Cardiac muscle cell (in vitro differentiated cells and primary cell): ENCODE measurements around the gene FBLN2. TPM values are rescaled to one million over a fixed set of nuclear protein-coding genes. Genes with fewer than 3 reads are reported as not detected.
"Not testable (repeated sequence)": the region's sequence is repeated elsewhere in the genome, so short reads cannot be mapped to it uniquely, and the experiment has no call there.

ENCODE experiments used
- DNase-seq, 2 donors: peaks; one replicate each; pipeline versions ENCODE4 v3.0.0 to v3.0.0-alpha.2; 2010 to 2017; ENCODE audit warnings: low read depth in 1 of 2, low spot score in 1 of 2
- H3K27ac ChIP-seq: fragments of 200-600 bp; sonication (generic); 2 replicates; pipeline ENCODE4 v1.5.1; 2016
- H3K27me3 ChIP-seq: fragments of 200-600 bp; sonication (generic); 2 replicates; pipeline ENCODE4 v1.6.0; 2016; ENCODE audit warnings: control low read depth
- H3K36me3 ChIP-seq: fragments of 200-600 bp; sonication (generic); 2 replicates; pipeline ENCODE4 v1.5.1; 2016; ENCODE audit warnings: control low read depth
- H3K4me1 ChIP-seq: fragments of 200-600 bp; sonication (generic); 2 replicates; pipeline ENCODE4 v1.8.1; 2017; ENCODE audit warnings: low read depth, mild to moderate bottlenecking, mixed run types
- H3K4me3 ChIP-seq: fragments of 200-600 bp; sonication (generic); 2 replicates; pipeline ENCODE4 v1.5.1; 2016; ENCODE audit warnings: mild to moderate bottlenecking
- H3K9me3 ChIP-seq: fragments of 200-600 bp; sonication (generic); 2 replicates; pipeline ENCODE4 v1.5.1; 2017; ENCODE audit warnings: low read depth, mild to moderate bottlenecking, control low read depth
- polyA plus RNA-seq: library from polyadenylated mRNA; unstranded; fragments of >200 nt; fragmentation: Nextera tagmentation; extraction: Ambion mirVana; gene quantifications from 2 replicates; pipeline ENCODE4 v1.2.1, GENCODE V29; 2016
- total RNA-seq: library from RNA; depleted of rRNA; stranded (reverse); fragments of >200 nt; gene quantifications from 2 replicates; pipeline ENCODE4 v1.2.3, GENCODE V29; 2016
- TF ChIP-seq, protein P1 (sequence below): IDR thresholded peaks from 2 replicates; pipeline ENCODE4 v1.5.1; 2012; ENCODE audit warnings: low read depth, mild to moderate bottlenecking, low read length

Gene FBLN2
- total and polyA plus RNA-seq, 2 experiments from 2014 or later, result 19.3 to 42.4 TPM

DNA sequence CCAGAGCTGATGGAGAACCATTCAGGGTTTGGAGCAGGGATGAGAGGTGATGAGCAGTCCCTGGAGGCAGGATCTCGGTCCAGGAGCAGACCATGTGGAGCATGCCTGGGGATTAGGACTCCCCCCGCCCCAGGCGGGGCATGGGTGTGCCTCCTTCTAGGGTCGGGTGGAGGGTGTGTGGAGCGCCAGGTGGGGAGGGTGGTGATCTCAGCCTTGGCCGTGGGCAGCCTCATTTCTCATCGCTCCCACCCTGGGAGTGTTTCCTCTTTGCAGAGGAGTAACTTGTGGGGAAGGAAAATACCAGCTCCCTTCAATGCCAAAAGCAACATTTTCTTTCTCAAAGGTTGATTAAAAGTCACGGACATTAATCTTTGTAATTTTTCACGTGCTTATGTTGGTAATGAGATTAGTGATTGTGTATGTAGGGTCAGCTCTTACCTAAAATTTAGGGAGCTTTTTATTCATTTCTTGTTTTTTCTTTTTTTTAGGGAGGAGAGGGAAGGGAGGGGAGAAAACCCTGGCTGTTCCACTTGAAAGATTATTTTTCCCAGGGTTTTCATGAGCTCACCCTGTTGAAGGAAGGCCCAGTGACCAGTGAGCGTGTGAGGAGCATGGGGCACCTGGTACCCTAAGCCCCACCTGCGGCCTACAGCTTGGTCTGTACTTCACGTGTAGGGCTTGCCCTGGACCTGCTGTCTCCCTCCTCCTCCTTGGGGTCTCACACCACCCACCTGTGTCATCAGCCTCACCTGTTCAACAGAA lies 11.0 kb downstream of the FBLN2 start:
- Histone ChIP-seq H3K27me3 (no peaks in the 10 kb centered on the region), H3K36me3 (no peaks in the 10 kb centered on the region), H3K9me3 (no peaks in the 10 kb centered on the region), H3K4me1 (peaks cover 18% of the 10 kb centered on the region), H3K4me3 (no peak overlapping the region), H3K27ac (peak overlapping the region; percentile 19)
- no peak for DNase-seq
- TF ChIP-seq, protein P1, sequence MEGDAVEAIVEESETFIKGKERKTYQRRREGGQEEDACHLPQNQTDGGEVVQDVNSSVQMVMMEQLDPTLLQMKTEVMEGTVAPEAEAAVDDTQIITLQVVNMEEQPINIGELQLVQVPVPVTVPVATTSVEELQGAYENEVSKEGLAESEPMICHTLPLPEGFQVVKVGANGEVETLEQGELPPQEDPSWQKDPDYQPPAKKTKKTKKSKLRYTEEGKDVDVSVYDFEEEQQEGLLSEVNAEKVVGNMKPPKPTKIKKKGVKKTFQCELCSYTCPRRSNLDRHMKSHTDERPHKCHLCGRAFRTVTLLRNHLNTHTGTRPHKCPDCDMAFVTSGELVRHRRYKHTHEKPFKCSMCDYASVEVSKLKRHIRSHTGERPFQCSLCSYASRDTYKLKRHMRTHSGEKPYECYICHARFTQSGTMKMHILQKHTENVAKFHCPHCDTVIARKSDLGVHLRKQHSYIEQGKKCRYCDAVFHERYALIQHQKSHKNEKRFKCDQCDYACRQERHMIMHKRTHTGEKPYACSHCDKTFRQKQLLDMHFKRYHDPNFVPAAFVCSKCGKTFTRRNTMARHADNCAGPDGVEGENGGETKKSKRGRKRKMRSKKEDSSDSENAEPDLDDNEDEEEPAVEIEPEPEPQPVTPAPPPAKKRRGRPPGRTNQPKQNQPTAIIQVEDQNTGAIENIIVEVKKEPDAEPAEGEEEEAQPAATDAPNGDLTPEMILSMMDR, result no peak

DNA sequence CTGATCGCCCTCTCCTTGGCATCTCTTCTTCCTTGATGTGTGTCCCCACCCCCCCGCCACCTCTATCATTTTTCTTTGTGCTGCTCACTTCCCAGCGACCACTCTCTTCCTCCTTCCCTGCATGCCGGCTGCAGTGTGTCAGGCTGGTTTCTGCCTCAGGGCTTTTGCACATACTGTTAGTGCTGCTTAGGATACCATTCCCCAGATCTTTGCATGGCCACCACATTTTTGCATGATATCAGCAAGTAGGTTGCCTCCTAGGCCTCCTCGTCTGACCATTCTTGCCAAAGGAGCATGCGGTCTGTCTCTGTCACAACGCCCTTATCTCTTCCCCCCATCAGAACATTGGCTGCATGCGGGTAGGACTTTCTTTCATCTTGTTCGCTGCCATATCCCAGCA lies 12.5 kb downstream of the FBLN2 start:
- Histone ChIP-seq H3K9me3 (no peaks in the 10 kb centered on the region), H3K4me1 (peaks cover 26% of the 10 kb centered on the region), H3K4me3 (no peak overlapping the region), H3K27ac (no peak overlapping the region), H3K36me3 (no peaks in the 10 kb centered on the region), H3K27me3 (no peaks in the 10 kb centered on the region)
- DNase-seq, result no peak
- TF ChIP-seq, protein P1, result no peak

DNA sequence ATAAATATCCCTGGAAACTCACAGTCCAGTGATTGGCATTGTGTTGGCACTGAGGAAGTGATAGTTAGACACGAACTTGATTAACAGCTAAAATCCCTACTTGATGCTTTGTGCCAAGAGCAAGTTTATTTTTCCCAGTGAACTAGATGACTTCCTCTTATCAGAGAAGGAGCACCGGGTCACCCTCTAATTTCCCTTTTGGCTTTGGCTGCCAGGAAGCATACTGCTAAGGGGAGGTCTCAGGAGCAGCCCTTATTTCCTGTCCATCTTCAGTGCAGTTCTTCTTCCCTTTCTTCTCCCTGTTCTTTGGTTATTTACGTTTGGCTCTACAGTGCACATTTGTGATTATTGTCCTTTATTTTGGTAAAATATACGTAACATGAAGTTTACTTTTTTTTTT lies 13.0 kb downstream of the FBLN2 start:
- no peak overlapping the region for H3K27ac ChIP-seq
- H3K36me3 ChIP-seq, result no peaks in the 10 kb centered on the region
- no peaks in the 10 kb centered on the region for H3K27me3 ChIP-seq
- no peaks in the 10 kb centered on the region for H3K9me3 ChIP-seq
- H3K4me1 ChIP-seq, result peaks cover 26% of the 10 kb centered on the region
- H3K4me3 ChIP-seq, result no peak overlapping the region
- DNase-seq, result no peak
- TF ChIP-seq, protein P1, result no peak

DNA sequence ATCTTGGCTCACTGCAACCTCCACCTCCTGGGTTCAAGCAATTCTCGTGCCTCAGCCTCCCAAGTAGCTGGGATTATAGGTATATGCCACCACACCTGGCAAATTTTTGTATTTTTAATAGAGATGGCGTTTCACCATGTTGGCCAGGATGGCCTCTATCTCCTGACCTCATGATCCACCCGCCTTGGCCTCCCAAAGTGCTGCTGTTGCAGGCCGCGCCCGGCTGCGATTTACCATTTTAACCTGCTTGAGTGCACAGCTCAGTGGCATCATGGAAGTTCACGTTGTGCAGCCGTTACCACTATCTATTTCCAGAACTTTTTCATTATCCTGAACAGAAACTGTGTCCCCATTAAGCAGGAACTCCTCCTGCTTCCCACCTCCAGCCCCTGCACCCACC lies 13.5 kb downstream of the FBLN2 start:
- DNase-seq, H3K9me3 ChIP-seq, H3K27ac ChIP-seq, H3K27me3 ChIP-seq, H3K36me3 ChIP-seq, H3K4me3 ChIP-seq: not testable (repeated sequence)
- peaks cover 24% of the 10 kb centered on the region for H3K4me1 ChIP-seq

DNA sequence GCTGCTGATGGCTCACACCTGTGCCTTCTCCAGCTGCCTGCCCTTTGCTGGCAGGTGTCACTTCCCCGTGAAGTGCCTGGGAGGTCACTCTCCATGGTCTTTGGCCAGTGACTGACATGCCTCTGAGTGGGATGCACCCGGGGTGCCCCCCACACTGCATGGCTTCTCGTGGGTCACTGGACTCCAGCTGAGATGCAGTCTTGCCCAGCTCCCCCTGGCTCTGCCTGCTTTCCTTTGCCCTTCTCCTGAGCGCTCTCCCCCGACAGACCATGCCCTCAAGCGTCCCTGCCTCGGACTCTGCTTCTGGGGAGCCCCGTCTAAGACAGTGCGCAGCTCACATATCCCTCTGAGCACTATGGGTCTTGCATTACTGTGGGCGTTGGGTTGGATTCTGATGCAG lies 14.4 kb downstream of the FBLN2 start:
- no peaks in the 10 kb centered on the region for H3K27me3 ChIP-seq
- H3K27ac ChIP-seq, result no peak overlapping the region
- TF ChIP-seq, protein P1, result no peak
- no peaks in the 10 kb centered on the region for H3K36me3 ChIP-seq
- no peak for DNase-seq
- no peak overlapping the region for H3K4me3 ChIP-seq
- no peaks in the 10 kb centered on the region for H3K9me3 ChIP-seq
- H3K4me1 ChIP-seq, result peaks cover 30% of the 10 kb centered on the region

DNA sequence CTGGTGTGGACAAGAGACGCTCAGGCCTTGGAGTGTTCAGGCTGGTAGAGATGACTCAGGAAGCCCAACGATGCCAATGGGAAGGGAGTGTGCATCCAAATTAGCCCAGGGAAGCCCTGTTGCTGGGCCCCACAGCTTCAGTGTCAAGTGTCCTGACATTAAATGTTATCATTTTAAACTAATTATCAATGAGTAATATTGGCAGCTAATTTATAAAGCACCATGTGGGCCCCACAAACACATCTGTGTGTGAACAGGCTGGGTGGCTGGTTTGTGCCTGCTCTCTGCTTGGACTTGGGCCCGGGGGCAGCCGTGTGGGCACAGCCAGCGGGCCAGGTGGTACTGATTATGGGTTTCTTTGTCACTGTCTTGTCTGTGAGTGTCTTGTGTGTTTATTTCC lies 15.0 kb downstream of the FBLN2 start:
- H3K27me3 ChIP-seq, result no peaks in the 10 kb centered on the region
- H3K4me3 ChIP-seq, result no peak overlapping the region
- no peak for DNase-seq
- TF ChIP-seq, protein P1, result no peak
- H3K4me1 ChIP-seq, result peaks cover 36% of the 10 kb centered on the region
- no peaks in the 10 kb centered on the region for H3K36me3 ChIP-seq
- no peak overlapping the region for H3K27ac ChIP-seq
- no peaks in the 10 kb centered on the region for H3K9me3 ChIP-seq
